Stimulated activated CD4-positive, alpha-beta T cell treated with anti-CD3 and anti-CD28 coated beads, Interleukin-15, amount 100 ng/mL, for 48 hours (primary cell): Measurements from ENCODE around the gene UBASH3B.
"Not testable (repeated sequence)": the region's sequence is repeated elsewhere in the genome, so short reads cannot be mapped to it uniquely, and the experiment has no call there.

Experiments
- DNase-seq, 2 donors: peaks; one replicate each; pipeline ENCODE4 v3.0.0-alpha.2; 2020; ENCODE audit warnings: low read depth in 2 of 2

The UBASH3B gene

GRCh38 chr11:122812638-122813037 lies 157.1 kb downstream of the UBASH3B start:
- DNase-seq = no peak

- no peak for DNase-seq
Observed at GRCh38 chr11:122813176-122813893, 157.8 kb downstream of the UBASH3B start.

GRCh38 chr11:122813894-122814270 lies 158.4 kb downstream of the UBASH3B start:
- no peak for DNase-seq

GRCh38 chr11:122814401-122814800 lies 158.9 kb downstream of the UBASH3B start:
- DNase-seq = no peak

GRCh38 chr11:122815900-122816299 lies 160.4 kb downstream of the UBASH3B start:
- no peak for DNase-seq

- DNase-seq = no peak
Observed at GRCh38 chr11:122816761-122817520, 161.4 kb downstream of the UBASH3B start.

GRCh38 chr11:122820158-122820557 lies 164.6 kb downstream of the UBASH3B start:
- no peak for DNase-seq

- no peak for DNase-seq
Observed at GRCh38 chr11:122821169-122821568, 165.6 kb downstream of the UBASH3B start.

- no peak for DNase-seq
Observed at GRCh38 chr11:122822241-122822640, 166.7 kb downstream of the UBASH3B start.

GRCh38 chr11:122823564-122823963 lies 168.0 kb downstream of the UBASH3B start:
- no peak for DNase-seq

GRCh38 chr11:122829371-122829770 lies 173.8 kb downstream of the UBASH3B start:
- DNase-seq = not testable (repeated sequence)

- not testable (repeated sequence) for DNase-seq
Observed at GRCh38 chr11:122832297-122832696, 176.8 kb downstream of the UBASH3B start.

GRCh38 chr11:122832721-122833470 lies 177.4 kb downstream of the UBASH3B start:
- DNase-seq = no peak

GRCh38 chr11:122833846-122834464 lies 178.4 kb downstream of the UBASH3B start:
- DNase-seq = no peak

GRCh38 chr11:122836916-122837315 lies 181.4 kb downstream of the UBASH3B start:
- no peak for DNase-seq

GRCh38 chr11:122837528-122838346 lies 182.2 kb downstream of the UBASH3B start:
- DNase-seq = no peak

- peak in 1 of 2 donors; percentile 33 for DNase-seq
Observed at GRCh38 chr11:122843281-122844141, 188.0 kb downstream of the UBASH3B start.

GRCh38 chr11:122847466-122847865 lies 191.9 kb downstream of the UBASH3B start:
- DNase-seq = no peak

- DNase-seq = no peak
Observed at GRCh38 chr11:122848186-122848585, 192.7 kb downstream of the UBASH3B start.

GRCh38 chr11:122850076-122850631 lies 194.6 kb downstream of the UBASH3B start:
- peak in 1 of 2 donors; percentile 17 for DNase-seq
